HAP-1 (cell line): ENCODE results near the gene RNF166.

Source experiments
- DNase-seq, 2 experiments: peaks; one replicate each; pipeline ENCODE4 v3.0.0-alpha.2; 2016 to 2020; ENCODE audit warnings: low spot score in 2 of 2
- H3K27me3 ChIP-seq: fragments of 250-450 bp; sonication (Bioruptor Pico); 2 replicates; pipeline ENCODE4 v1.5.1; 2020; ENCODE audit warnings: low read depth, mild to moderate bottlenecking, moderate library complexity
- H3K36me3 ChIP-seq: fragments of 250-450 bp; sonication (Bioruptor Pico); replicated peaks from 2 replicates; pipeline ENCODE4 v1.5.1; 2020; ENCODE audit warnings: mild to moderate bottlenecking
- H3K4me1 ChIP-seq: fragments of 250-450 bp; sonication (Bioruptor Pico); 2 replicates; pipeline ENCODE4 v1.5.1; 2020; ENCODE audit warnings: mild to moderate bottlenecking
- H3K4me3 ChIP-seq: fragments of 250-450 bp; sonication (Bioruptor Pico); 2 replicates; pipeline ENCODE4 v1.5.1; 2020; ENCODE audit warnings: mild to moderate bottlenecking, moderate library complexity
- H3K9me3 ChIP-seq: fragments of 250-450 bp; sonication (Bioruptor Pico); 2 replicates; pipeline ENCODE4 v1.5.1; 2020; ENCODE audit warnings: mild to moderate bottlenecking, moderate library complexity
- in situ Hi-C: fragments of 300-500 bp; cut with MboI; formaldehyde crosslinking; loops from 3 replicates; pipeline ENCODE4 v1.14.3; 2020; ENCODE audit warnings: low sequenced_read_pairs, inconsistent platforms, mixed read lengths

The RNF166 gene

DNA sequence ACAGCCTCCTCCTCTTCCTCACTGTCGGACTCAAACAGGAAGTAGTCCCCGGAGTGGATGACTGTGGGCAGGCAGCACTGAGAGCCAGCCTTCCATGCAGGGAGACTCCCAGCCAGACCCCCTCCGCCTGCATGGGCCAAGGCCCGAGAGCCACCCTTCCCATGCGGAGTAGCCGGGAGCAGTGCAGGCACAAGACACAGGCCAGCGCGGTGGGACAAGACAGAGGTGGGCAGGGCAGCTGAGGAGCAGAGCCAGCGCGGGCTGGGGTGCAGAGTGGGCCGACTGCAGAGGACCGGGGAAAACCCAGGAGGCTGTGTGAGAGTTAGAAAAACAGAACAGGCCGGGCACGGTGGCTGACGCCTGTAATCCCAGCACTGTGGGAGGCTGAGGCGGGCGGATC lies 17.7 kb upstream of the RNF166 start:
- Histone ChIP-seq H3K4me3 (no peak overlapping the region), H3K4me1 (no peaks in the 10 kb centered on the region), H3K36me3 (peaks cover 79% of the 10 kb centered on the region), H3K9me3 (no peaks in the 10 kb centered on the region), H3K27me3 (no peaks in the 10 kb centered on the region)
- in situ Hi-C loops: no loop called here
- no peak for DNase-seq

- DNase-seq: no peak
- in situ Hi-C loops: no loop called here
- no peak overlapping the region for H3K4me3 ChIP-seq
- H3K27me3 ChIP-seq: no peaks in the 10 kb centered on the region
- H3K4me1 ChIP-seq: no peaks in the 10 kb centered on the region
- peaks cover 84% of the 10 kb centered on the region for H3K36me3 ChIP-seq
- no peaks in the 10 kb centered on the region for H3K9me3 ChIP-seq
Measured at GRCh38 chr16:88723507-88723887, 17.3 kb upstream of the RNF166 start.

GRCh38 chr16:88722784-88723506 lies 16.7 kb upstream of the RNF166 start:
- Histone ChIP-seq H3K4me3 (no peak overlapping the region), H3K27me3 (no peaks in the 10 kb centered on the region), H3K9me3 (no peaks in the 10 kb centered on the region), H3K4me1 (no peaks in the 10 kb centered on the region), H3K36me3 (peaks cover 89% of the 10 kb centered on the region)
- in situ Hi-C loops: no loop called here
- DNase-seq: no peak

DNA sequence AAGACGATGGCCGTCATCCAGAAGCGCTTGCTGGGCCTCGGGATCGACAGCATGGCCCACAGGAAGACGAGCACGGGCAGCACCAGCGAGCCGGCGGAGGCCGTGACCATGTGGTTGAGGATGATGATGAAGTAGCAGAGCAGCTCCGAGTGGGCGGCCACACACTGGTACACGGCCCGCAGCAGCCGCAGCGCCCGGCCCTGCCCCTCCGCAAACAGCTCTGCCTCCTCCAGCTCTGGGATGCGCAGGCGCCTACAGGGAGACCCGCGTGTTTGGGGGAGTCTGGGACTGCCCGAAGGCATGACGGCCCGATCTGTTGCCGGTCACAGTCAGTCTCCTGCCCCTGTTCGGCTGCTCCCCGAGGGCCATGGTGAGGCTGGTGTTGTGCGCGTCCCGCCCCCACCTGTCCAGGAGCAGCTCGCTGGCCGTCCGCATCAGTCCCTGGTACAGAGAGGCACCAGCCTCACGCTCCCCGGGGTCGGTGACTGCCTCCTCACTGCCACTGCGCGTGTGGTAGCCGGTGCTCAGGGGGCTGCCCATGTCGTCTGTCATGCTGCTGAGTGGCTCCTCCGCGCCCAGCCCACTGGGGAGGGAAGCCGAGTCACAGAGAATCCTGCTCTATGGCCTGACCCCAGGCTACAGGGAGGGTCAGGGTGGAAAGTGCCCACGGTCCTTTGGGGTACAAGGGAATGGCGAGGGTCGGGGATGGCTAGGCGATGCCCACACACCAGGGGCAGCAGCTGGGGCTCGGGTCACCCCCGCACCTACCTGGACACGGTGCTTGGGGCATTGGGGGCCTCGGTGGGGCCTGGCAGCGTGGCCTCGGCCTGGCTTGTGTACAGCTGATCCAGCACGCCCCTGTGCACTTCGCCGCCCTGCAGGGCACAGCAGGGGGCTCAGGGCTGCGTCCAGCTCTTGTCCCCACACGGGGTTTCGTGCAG lies 15.9 kb upstream of the RNF166 start:
- peaks cover 90% of the 10 kb centered on the region for H3K36me3 ChIP-seq

DNA sequence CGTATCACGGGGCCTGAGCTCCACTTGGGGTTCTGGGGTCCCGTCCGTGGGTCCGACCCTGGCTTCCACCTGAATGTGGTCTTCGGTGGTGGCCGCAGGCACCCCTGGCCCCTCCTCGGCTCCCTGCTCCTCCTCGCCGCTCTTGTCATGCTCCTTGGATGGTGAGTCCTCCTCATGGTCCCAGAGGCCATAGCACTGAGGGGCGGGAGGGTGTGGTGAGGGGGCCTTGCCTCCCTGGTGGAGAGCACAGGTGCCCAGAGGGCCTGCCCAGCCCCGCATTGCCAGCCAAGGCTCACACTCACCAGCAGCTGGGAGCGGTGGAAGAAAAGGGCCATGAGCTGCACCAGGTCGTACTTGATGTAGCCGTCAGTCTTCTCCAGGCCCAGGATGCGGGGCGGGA lies 15.0 kb upstream of the RNF166 start:
- Histone ChIP-seq H3K9me3 (no peaks in the 10 kb centered on the region), H3K27me3 (no peaks in the 10 kb centered on the region), H3K4me1 (no peaks in the 10 kb centered on the region), H3K36me3 (peaks cover 93% of the 10 kb centered on the region), H3K4me3 (no peak overlapping the region)
- in situ Hi-C loops: no loop called here
- DNase-seq: no peak

More for the DNA sequence above, 15.9 kb upstream of the RNF166 start:
- H3K4me1 ChIP-seq: no peaks in the 10 kb centered on the region
- DNase-seq: no peak
- no peaks in the 10 kb centered on the region for H3K9me3 ChIP-seq
- H3K27me3 ChIP-seq: no peaks in the 10 kb centered on the region
- no peak overlapping the region for H3K4me3 ChIP-seq
- in situ Hi-C loops: no loop called here

DNA sequence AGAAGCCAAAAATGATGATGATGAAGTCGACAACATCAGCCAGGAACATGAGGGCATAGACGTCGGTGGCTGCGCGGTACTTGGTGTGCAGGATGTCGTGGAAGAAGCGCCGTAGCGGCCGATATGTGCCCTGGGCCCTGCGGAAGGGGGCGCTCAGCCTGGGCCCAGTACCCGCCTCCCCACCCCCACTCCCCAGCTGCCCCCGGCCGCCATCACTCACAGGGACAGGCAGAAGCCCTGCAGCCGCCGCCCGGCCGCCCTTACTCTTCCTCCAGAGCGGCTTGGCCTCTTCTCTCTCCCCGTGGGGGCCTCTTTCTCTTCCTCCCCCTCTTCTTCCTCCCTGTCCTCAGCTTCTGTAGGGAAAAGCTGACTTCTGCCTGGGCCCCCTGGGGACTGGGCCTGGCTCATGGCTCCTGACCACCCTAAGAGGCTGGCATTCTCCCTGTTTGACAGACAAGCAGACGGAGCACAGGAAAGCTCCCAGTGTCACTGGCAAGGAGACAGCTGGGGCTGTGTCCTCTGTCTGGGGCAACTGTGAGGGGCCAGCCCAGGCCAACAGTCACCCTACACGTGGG lies 14.3 kb upstream of the RNF166 start:
- in situ Hi-C loops: no loop called here
- Histone ChIP-seq H3K27me3 (no peaks in the 10 kb centered on the region), H3K9me3 (no peaks in the 10 kb centered on the region), H3K4me1 (no peaks in the 10 kb centered on the region), H3K4me3 (no peak overlapping the region), H3K36me3 (peaks cover 93% of the 10 kb centered on the region)
- DNase-seq: no peak

GRCh38 chr16:88719933-88720296 lies 13.7 kb upstream of the RNF166 start:
- in situ Hi-C loops: no loop called here
- H3K27me3 ChIP-seq: no peaks in the 10 kb centered on the region
- H3K4me1 ChIP-seq: no peaks in the 10 kb centered on the region
- H3K4me3 ChIP-seq: no peak overlapping the region
- peaks cover 93% of the 10 kb centered on the region for H3K36me3 ChIP-seq
- no peak for DNase-seq
- H3K9me3 ChIP-seq: no peaks in the 10 kb centered on the region

GRCh38 chr16:88719267-88719932 lies 13.2 kb upstream of the RNF166 start:
- DNase-seq: no peak
- Histone ChIP-seq H3K4me3 (no peak overlapping the region), H3K27me3 (no peaks in the 10 kb centered on the region), H3K9me3 (no peaks in the 10 kb centered on the region), H3K36me3 (peaks cover 91% of the 10 kb centered on the region), H3K4me1 (no peaks in the 10 kb centered on the region)
- in situ Hi-C loops: no loop called here

GRCh38 chr16:88718178-88718577 lies 12.0 kb upstream of the RNF166 start:
- no peak overlapping the region for H3K4me3 ChIP-seq
- DNase-seq: no peak
- in situ Hi-C loops: no loop called here
- no peaks in the 10 kb centered on the region for H3K27me3 ChIP-seq
- H3K9me3 ChIP-seq: no peaks in the 10 kb centered on the region
- H3K4me1 ChIP-seq: no peaks in the 10 kb centered on the region
- peaks cover 91% of the 10 kb centered on the region for H3K36me3 ChIP-seq

DNA sequence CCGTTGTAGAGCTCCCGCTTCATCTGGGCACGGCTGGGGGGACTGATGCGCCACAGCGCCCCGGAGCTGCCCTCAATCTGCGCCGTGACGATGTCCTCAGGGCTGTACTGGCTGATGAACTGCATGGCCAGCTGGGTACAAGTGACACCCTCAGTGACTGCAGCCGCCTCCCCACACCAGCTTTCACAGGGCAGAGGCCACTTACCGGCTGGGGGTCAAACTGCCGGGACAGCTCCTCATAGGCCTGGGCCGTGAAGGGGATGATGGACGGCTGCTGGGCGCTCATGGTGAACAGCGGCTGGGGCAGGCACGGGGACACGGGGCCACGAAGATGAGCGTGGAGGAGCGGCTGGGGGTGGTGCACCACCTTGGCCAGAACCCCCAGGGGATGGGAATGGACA lies 10.4 kb upstream of the RNF166 start:
- H3K4me3 ChIP-seq: no peak overlapping the region
- no peaks in the 10 kb centered on the region for H3K9me3 ChIP-seq
- peaks cover 78% of the 10 kb centered on the region for H3K36me3 ChIP-seq
- in situ Hi-C loops: no loop called here
- no peak for DNase-seq
- no peaks in the 10 kb centered on the region for H3K27me3 ChIP-seq
- no peaks in the 10 kb centered on the region for H3K4me1 ChIP-seq

DNA sequence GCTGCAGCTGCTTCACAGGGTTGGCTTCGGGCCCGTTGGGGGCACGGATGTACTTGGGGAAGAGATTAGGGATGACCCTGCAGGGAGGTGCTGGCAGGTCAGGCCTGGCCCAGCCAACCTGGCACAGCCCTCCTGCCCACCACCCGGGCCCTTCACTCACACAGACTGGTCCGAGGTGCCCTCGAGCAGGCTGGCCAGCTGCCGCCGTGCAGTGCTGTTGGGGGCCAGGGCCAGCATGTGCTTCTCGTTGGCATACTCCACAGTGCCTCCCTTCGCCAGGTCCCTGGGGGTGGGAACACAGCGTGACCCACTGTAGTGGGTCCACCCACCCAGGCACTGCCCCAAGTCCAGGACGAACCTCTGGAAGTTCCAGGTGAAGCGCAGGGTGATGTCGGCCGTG lies 10.0 kb upstream of the RNF166 start:
- no peaks in the 10 kb centered on the region for H3K9me3 ChIP-seq
- in situ Hi-C loops: no loop called here
- no peak for DNase-seq
- H3K4me1 ChIP-seq: no peaks in the 10 kb centered on the region
- H3K36me3 ChIP-seq: peaks cover 74% of the 10 kb centered on the region
- H3K4me3 ChIP-seq: no peak overlapping the region
- no peaks in the 10 kb centered on the region for H3K27me3 ChIP-seq

DNA sequence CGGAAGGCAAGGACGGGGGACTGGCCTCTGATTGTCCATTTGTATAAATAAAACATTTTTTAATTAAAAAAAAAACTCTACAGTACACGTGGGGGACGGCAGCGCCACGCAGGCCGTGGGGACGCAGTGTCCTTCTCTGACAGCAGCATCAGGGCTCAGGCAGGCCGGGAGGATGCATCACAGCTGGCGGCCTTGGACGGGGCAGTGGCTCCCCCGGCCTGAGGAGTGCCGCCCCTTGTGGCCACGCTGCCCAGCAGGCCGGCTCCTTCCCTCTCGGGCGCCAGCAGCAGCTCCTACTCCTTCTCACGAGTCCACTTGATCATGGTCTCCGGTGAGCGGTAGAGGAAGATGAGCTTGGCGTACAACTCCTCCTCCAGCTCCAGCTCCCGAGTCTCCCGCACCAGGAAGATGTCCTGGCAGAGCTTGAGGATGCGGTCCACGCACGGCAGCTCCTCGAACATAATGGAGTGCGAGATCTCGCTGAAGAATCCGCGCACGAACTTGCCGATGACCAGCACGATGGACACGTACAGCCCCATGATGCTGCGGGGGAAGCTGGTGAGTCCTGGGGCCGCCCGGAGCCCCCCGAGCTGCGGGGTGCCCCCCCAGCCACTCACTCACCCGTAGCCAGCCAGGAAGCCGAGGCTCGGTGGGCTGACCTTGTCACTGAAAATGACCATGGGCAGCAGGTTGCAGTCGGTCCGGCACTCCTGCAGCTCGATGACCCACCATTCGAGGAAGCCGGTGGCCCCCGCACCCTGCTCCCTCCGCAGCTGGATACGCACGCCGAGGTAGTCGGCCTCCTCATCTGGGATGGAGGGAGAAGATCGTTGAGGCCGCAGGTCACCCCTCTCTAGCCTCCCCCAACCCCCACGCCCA lies 9.3 kb upstream of the RNF166 start:
- DNase-seq: no peak
- Histone ChIP-seq H3K27me3 (no peaks in the 10 kb centered on the region), H3K36me3 (peaks cover 68% of the 10 kb centered on the region), H3K9me3 (no peaks in the 10 kb centered on the region), H3K4me3 (no peak overlapping the region), H3K4me1 (no peaks in the 10 kb centered on the region)
- in situ Hi-C loops: no loop called here
